ENCODE data around the gene SPSB3.

- TF ChIP-seq CTCF (IDR thresholded peaks at IDR 0.05 in 8 of 11, conservative IDR thresholded peaks at IDR 0.05 in 3 of 11) (no peak), POLR2AphosphoS5 (IDR thresholded peaks at IDR 0.05) (no peak), POLR2A (IDR thresholded peaks at IDR 0.05) (no peak)
Measured at GRCh38 chr16:1745900-1746692, 36.3 kb downstream of the SPSB3 start.
